IPS-NIHi7 (cell line): Measurements from ENCODE around the gene MED9.

Experiments used
- DNase-seq: peaks from one replicate; pipeline ENCODE4 v3.0.0; 2012; ENCODE audit warnings: mixed read lengths; ENCODE audit errors: extremely low spot score

Gene MED9

GRCh38 chr17:17537311-17538099, 60.7 kb downstream of the MED9 start:
- no peak for DNase-seq

GRCh38 chr17:17538417-17539391, 61.9 kb downstream of the MED9 start:
- no peak for DNase-seq

GRCh38 chr17:17539591-17539990, 62.8 kb downstream of the MED9 start:
- DNase-seq, result no peak

- DNase-seq, result peak; percentile 52
These were observed 63.6 kb downstream of the MED9 start for GRCh38 chr17:17540278-17540906.

- DNase-seq, result no peak
These were observed 64.3 kb downstream of the MED9 start for GRCh38 chr17:17540935-17541639.

GRCh38 chr17:17541640-17542001, 64.8 kb downstream of the MED9 start:
- DNase-seq, result no peak
